HFF-Myc (cell line): Measurements from ENCODE around the gene RPH3AL.

Experiments
- DNase-seq: peaks from one replicate; pipeline ENCODE4 v3.0.0-alpha.2; 2011; ENCODE audit warnings: low read depth; ENCODE audit errors: extremely low read depth
- H3K4me3 ChIP-seq: replicated peaks from 2 replicates; pipeline ENCODE4 v1.5.1; 2011; ENCODE audit warnings: low read depth, mild to moderate bottlenecking, control low read depth, low read length
- CTCF ChIP-seq: IDR thresholded peaks from 2 replicates; pipeline ENCODE4 v1.5.1; 2012; ENCODE audit warnings: mild to moderate bottlenecking, low read depth, low read length, control low read depth; ENCODE audit errors: missing control alignments

Gene RPH3AL

GRCh38 chr17:313911-314613, 38.5 kb downstream of the RPH3AL start:
- DNase-seq: no peak
- no peak overlapping the region for H3K4me3 ChIP-seq
- no peak for TF ChIP-seq CTCF

GRCh38 chr17:313231-313630, 39.4 kb downstream of the RPH3AL start:
- no peak for DNase-seq
- no peak overlapping the region for H3K4me3 ChIP-seq
- no peak for TF ChIP-seq CTCF

GRCh38 chr17:312476-313148, 40.0 kb downstream of the RPH3AL start:
- no peak for TF ChIP-seq CTCF
- no peak for DNase-seq
- no peak overlapping the region for H3K4me3 ChIP-seq

GRCh38 chr17:311119-311782, 41.4 kb downstream of the RPH3AL start:
- no peak overlapping the region for H3K4me3 ChIP-seq
- DNase-seq: no peak

GRCh38 chr17:310111-311010, 42.2 kb downstream of the RPH3AL start:
- no peak for DNase-seq
- no peak for TF ChIP-seq CTCF
- no peak overlapping the region for H3K4me3 ChIP-seq

More at GRCh38 chr17:311119-311782, 41.4 kb downstream of the RPH3AL start:
- no peak for TF ChIP-seq CTCF

GRCh38 chr17:309361-309888, 43.2 kb downstream of the RPH3AL start:
- DNase-seq: no peak
- no peak overlapping the region for H3K4me3 ChIP-seq
- TF ChIP-seq CTCF: peak; percentile 70
